ENCODE results near the gene XAF1. TPM values are rescaled to one million over a fixed set of nuclear protein-coding genes. Genes with fewer than 3 reads are reported as not detected.

The XAF1 gene
- total RNA-seq, 1 donor from 2014 or later = 0.91 TPM

DNA sequence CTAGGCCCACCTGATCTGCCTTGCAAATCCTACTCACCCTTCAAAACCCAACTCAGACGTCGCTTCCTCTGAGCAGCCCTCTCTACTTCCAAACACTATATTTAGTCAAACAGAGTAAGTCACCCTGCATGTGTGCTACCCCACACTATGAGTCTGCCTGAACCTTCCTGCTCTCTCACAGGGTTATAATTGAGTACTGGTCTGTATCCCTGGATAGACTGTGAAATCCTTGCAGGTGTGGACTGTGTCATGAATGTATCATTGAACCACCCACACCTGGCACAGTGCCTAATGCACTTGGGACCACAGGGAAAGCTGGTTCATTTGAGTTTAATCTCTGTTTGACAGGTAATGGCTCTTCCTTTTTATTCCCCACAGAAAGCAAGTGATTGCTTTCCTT lies 23.6 kb downstream of the XAF1 start:
- DNase-seq (ENCODE audit: extremely low spot score, unreplicated experiment) = no peak
- H3K36me3 Mint-ChIP-seq (ENCODE audit: unreplicated experiment) = no peaks in the 10 kb centered on the region
- H3K27me3 Mint-ChIP-seq (ENCODE audit: unreplicated experiment) = peaks cover 39% of the 10 kb centered on the region
- H3K27ac Mint-ChIP-seq (ENCODE audit: unreplicated experiment) = no peak overlapping the region
- no peak overlapping the region for H3K4me3 Mint-ChIP-seq (ENCODE audit: unreplicated experiment)
- H3K4me1 Mint-ChIP-seq (ENCODE audit: unreplicated experiment) = no peaks in the 10 kb centered on the region
- H3K9me3 Mint-ChIP-seq (ENCODE audit: unreplicated experiment) = peaks cover under 1% of the 10 kb centered on the region
- TF ChIP-seq, protein P1, sequence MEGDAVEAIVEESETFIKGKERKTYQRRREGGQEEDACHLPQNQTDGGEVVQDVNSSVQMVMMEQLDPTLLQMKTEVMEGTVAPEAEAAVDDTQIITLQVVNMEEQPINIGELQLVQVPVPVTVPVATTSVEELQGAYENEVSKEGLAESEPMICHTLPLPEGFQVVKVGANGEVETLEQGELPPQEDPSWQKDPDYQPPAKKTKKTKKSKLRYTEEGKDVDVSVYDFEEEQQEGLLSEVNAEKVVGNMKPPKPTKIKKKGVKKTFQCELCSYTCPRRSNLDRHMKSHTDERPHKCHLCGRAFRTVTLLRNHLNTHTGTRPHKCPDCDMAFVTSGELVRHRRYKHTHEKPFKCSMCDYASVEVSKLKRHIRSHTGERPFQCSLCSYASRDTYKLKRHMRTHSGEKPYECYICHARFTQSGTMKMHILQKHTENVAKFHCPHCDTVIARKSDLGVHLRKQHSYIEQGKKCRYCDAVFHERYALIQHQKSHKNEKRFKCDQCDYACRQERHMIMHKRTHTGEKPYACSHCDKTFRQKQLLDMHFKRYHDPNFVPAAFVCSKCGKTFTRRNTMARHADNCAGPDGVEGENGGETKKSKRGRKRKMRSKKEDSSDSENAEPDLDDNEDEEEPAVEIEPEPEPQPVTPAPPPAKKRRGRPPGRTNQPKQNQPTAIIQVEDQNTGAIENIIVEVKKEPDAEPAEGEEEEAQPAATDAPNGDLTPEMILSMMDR (IDR thresholded peaks at IDR 0.05) = no peak

DNA sequence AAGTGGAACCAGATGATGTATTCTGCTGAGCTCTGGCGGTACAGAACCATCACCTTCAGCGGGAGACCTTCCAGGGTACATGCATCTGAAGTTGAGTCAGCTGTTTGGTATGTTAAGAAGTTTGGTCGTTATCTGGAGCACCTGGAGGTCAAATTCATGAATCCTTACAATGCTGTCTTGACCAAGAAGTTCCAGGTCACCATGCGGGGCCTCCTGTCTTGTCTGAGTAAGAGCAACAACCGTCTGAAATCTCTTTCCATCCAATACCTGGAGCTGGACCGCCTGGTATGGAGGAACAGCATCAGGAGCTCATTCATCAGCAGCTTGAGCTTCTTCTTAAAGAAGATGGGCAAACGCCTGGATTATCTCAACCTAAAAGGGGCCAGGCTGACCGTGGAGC lies 24.2 kb downstream of the XAF1 start:
- Mint-ChIP-seq H3K4me3 (ENCODE audit: unreplicated experiment) (no peak overlapping the region), H3K27me3 (ENCODE audit: unreplicated experiment) (peaks cover 35% of the 10 kb centered on the region), H3K4me1 (ENCODE audit: unreplicated experiment) (no peaks in the 10 kb centered on the region), H3K36me3 (ENCODE audit: unreplicated experiment) (no peaks in the 10 kb centered on the region), H3K9me3 (ENCODE audit: unreplicated experiment) (no peaks in the 10 kb centered on the region), H3K27ac (ENCODE audit: unreplicated experiment) (no peak overlapping the region)
- no peak for DNase-seq (ENCODE audit: extremely low spot score, unreplicated experiment)
- TF ChIP-seq, protein P1 (IDR thresholded peaks at IDR 0.05) = no peak

DNA sequence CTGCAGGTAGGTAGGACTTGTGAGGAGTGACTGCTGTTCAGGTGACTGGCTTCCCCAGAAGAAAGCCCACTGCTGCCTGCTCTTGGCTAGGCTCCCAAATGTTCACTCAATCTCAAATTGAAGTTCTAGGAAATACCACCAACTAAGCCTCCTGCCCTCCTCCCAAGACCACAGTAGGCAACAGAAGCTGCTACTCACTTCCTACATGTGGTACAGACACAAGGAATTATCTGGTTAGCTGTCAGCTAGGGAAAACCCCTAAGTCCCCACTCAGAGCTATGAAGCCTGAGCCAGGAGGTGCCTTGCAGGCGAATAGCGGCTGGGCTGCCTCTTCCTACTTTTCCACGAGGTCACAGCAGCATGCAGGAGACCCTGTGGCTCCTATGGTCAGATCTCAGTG lies 25.0 kb downstream of the XAF1 start:
- Mint-ChIP-seq H3K27me3 (ENCODE audit: unreplicated experiment) (peaks cover 29% of the 10 kb centered on the region), H3K27ac (ENCODE audit: unreplicated experiment) (no peak overlapping the region), H3K9me3 (ENCODE audit: unreplicated experiment) (no peaks in the 10 kb centered on the region)

DNA sequence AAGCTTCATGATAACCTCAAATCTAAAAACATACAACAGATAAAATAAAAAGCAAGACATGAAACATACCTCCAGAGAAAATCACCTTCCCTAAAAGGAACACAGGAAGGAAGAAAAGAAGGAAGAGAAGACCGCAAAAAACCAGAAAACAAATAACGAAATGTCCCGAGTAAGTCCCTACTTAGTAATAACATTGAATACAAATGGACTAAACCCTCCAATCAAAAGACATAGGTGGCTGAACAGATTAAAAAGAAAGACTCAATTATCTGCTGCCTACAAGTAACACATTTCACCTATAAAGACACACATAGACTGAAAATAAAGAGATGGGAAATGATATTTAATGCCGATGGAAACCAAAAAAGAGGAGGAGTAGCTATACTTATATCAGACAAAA lies 26.4 kb downstream of the XAF1 start:
- H3K27ac Mint-ChIP-seq (ENCODE audit: unreplicated experiment) = no peak overlapping the region
- no peak overlapping the region for H3K4me3 Mint-ChIP-seq (ENCODE audit: unreplicated experiment)
- no peaks in the 10 kb centered on the region for H3K36me3 Mint-ChIP-seq (ENCODE audit: unreplicated experiment)
- no peaks in the 10 kb centered on the region for H3K4me1 Mint-ChIP-seq (ENCODE audit: unreplicated experiment)
- DNase-seq (ENCODE audit: extremely low spot score, unreplicated experiment) = no peak
- TF ChIP-seq, protein P1 (IDR thresholded peaks at IDR 0.05) = no peak
- H3K9me3 Mint-ChIP-seq (ENCODE audit: unreplicated experiment) = no peaks in the 10 kb centered on the region
- peaks cover 21% of the 10 kb centered on the region for H3K27me3 Mint-ChIP-seq (ENCODE audit: unreplicated experiment)

More for the DNA sequence above, 25.0 kb downstream of the XAF1 start:
- TF ChIP-seq, protein P1 (IDR thresholded peaks at IDR 0.05) = no peak
- DNase-seq (ENCODE audit: extremely low spot score, unreplicated experiment) = no peak
- Mint-ChIP-seq H3K36me3 (ENCODE audit: unreplicated experiment) (no peaks in the 10 kb centered on the region), H3K4me3 (ENCODE audit: unreplicated experiment) (no peak overlapping the region), H3K4me1 (ENCODE audit: unreplicated experiment) (no peaks in the 10 kb centered on the region)

DNA sequence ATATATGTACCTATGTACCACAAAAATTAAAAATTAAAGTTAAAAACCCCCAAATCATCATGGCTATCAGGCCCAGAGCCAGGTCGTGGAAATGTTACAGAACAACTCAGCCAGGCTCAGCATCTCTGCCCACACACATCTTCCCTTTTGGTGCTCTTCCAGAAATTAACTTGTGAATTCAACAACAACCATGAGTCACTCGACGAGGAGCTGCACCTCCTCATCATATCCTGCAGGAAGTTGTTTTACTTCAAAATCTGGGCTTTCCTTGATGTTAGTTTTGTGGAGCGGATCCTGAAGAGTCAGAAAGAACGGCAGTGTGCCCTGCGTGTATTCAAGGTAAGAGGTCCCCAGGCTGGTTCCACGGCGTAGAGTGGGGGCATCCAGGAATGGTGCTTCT lies 30.8 kb downstream of the XAF1 start:
- H3K4me1 Mint-ChIP-seq (ENCODE audit: unreplicated experiment) = no peaks in the 10 kb centered on the region
- TF ChIP-seq, protein P1 (IDR thresholded peaks at IDR 0.05) = no peak
- no peaks in the 10 kb centered on the region for H3K36me3 Mint-ChIP-seq (ENCODE audit: unreplicated experiment)
- H3K27ac Mint-ChIP-seq (ENCODE audit: unreplicated experiment) = no peak overlapping the region
- peaks cover 19% of the 10 kb centered on the region for H3K27me3 Mint-ChIP-seq (ENCODE audit: unreplicated experiment)
- DNase-seq (ENCODE audit: extremely low spot score, unreplicated experiment) = no peak
- H3K9me3 Mint-ChIP-seq (ENCODE audit: unreplicated experiment) = no peaks in the 10 kb centered on the region
- H3K4me3 Mint-ChIP-seq (ENCODE audit: unreplicated experiment) = no peak overlapping the region
